ENCODE data around the gene CD7. TPM values are rescaled to one million over a fixed set of nuclear protein-coding genes. Genes with fewer than 3 reads are reported as not detected.

Gene CD7
- total RNA-seq, 3 donors from 2014 or later = 10.0 to 12.8 (median 12.3) TPM

DNA sequence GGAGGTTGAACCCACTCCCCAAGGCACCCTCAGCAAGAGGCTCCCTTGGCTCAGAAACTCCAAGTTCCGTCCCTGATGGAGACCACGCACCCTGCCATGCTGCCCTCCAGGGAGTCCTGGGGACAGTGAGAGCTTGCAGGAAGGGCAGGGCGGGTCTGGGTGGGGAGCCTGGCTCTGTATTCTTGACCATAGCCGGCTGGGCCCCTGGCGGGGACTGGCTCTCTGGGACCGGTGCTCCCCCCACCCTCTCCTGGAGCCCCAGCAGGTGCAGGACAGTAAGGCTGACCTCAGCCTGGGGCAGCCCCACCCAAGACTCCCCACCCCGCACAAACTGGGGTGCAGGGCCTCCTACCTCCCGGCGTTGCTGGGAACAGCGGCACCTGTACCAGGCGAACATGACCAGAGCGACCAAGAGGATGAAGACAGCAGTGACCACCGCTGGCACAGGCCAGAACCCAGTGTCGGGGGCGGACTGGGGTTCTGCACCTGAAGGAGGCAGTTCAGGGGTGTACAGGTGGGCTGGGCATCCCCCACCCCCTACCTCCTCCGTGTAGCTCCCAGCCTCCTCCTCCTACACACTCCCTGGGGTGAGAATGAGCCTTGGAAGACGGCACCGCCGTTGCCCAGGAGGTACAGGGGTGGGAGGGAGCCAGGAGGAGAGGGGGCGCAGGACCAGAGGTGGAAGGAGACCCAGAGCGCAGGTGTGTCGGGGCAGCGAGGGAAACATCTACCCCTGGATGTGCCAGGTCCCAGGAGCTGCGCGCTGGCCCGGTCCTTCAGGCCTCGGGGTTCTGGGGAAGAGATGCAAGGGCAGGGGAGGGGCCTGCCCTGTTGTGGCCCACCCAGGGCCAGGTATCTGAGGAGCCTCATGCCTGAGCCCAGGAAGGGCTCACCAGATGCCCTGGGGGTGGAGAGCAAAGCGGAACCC, 5.4 kb upstream of the CD7 start:
- no peaks in the 10 kb centered on the region for H3K4me1 ChIP-seq (ENCODE audit: low read depth)
- DNase-seq (no peak), ATAC-seq (no peak)
- H3K4me3 ChIP-seq = no peak overlapping the region
- intact Hi-C loops (cut with DNase I, micrococcal nuclease) = loop anchor here in 1 of 2 donors (10.0 kb wide), 1 partner anchor 88 kb away; no protein-coding TSS in a partner anchor
- no peaks in the 10 kb centered on the region for H3K9me3 ChIP-seq
- no peaks in the 10 kb centered on the region for H3K36me3 ChIP-seq (ENCODE audit: low read depth)
- TF ChIP-seq, protein P1, sequence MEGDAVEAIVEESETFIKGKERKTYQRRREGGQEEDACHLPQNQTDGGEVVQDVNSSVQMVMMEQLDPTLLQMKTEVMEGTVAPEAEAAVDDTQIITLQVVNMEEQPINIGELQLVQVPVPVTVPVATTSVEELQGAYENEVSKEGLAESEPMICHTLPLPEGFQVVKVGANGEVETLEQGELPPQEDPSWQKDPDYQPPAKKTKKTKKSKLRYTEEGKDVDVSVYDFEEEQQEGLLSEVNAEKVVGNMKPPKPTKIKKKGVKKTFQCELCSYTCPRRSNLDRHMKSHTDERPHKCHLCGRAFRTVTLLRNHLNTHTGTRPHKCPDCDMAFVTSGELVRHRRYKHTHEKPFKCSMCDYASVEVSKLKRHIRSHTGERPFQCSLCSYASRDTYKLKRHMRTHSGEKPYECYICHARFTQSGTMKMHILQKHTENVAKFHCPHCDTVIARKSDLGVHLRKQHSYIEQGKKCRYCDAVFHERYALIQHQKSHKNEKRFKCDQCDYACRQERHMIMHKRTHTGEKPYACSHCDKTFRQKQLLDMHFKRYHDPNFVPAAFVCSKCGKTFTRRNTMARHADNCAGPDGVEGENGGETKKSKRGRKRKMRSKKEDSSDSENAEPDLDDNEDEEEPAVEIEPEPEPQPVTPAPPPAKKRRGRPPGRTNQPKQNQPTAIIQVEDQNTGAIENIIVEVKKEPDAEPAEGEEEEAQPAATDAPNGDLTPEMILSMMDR (IDR thresholded peaks at IDR 0.05) = no peak

DNA sequence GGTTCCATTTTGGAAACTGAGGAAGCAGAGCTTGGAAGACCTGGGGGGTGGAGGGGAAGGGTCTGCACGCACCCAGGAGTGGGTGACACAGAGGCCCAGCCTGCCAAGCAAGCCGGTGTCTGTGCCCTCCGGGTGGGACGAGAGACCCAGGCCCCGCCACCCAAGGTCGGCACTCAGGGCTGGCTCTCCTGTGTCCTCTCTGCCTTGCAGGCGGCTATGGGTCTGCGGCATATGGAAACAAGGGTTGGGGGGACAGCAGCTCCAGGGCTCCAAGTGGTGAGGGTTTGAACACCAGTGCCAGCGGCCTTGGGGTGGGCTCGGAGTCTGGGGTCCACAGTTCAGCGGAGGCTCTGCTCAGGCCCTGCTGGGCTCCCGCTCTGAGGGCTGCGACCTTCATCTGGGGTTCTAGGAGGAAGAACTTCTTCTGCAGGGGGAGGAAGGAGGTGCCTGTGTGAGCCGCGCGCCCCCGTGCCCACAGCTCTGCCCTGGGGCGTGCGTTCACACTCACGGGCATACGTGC, 4.6 kb upstream of the CD7 start:
- Histone ChIP-seq H3K4me1 (ENCODE audit: low read depth) (no peaks in the 10 kb centered on the region), H3K36me3 (ENCODE audit: low read depth) (no peaks in the 10 kb centered on the region), H3K9me3 (no peaks in the 10 kb centered on the region), H3K4me3 (no peak overlapping the region)
- DNase-seq (no peak), ATAC-seq (no peak)
- intact Hi-C loops (cut with DNase I, micrococcal nuclease) = loop anchor here in 1 of 2 donors (10.0 kb wide), 1 partner anchor 87 kb away; no protein-coding TSS in a partner anchor
- TF ChIP-seq, protein P1 (IDR thresholded peaks at IDR 0.05) = no peak

DNA sequence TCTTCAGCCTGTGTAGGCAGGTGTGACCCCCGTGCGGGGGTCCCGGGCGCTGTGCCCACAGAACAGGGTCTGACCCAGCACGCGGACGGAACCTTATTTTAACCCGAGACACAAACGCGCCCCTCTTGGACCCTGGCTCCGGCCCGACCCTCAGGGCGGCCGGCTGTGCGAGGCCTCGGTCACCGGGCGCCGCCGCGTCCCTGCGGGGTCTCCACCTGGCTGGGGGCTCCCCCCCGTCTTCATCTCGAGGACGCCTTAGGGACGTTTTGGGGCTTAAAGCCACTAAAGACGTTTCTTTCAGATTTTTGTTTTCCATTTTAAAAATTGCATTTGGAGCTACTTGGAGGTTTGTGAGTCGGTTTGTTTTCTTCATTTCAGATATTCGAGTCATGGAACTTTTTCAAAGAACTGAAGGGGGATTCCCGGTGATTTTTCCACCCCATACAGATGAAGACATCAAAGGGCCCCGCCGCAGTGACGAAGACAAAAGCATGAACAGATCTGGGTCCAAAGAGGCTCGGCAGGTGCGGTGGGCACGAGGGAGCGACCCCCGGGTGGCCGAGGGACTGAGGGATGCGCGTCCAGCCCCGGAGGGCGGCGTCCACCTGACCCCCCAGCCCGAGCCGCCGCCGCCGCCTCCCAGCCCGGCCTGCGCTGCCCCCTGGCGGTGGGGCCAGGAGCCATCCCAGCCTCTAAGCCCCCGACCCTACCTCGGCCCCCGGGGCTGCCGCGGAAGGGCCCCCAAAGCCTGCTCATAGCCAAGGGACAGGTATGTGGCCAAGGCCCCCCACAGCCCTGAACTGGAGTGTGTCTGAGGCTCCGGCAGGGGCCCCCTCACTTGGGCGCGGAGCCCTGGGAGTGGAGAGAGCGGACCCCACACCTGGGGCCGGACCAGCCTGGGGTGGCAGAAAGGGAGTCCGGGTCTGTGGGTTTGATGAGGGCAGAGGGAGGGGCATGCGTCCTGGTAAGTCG, 3.8 kb upstream of the CD7 start:
- peak; percentile 28 for ATAC-seq
- DNase-seq = peak in 1 of 3 donors; percentile 52

DNA sequence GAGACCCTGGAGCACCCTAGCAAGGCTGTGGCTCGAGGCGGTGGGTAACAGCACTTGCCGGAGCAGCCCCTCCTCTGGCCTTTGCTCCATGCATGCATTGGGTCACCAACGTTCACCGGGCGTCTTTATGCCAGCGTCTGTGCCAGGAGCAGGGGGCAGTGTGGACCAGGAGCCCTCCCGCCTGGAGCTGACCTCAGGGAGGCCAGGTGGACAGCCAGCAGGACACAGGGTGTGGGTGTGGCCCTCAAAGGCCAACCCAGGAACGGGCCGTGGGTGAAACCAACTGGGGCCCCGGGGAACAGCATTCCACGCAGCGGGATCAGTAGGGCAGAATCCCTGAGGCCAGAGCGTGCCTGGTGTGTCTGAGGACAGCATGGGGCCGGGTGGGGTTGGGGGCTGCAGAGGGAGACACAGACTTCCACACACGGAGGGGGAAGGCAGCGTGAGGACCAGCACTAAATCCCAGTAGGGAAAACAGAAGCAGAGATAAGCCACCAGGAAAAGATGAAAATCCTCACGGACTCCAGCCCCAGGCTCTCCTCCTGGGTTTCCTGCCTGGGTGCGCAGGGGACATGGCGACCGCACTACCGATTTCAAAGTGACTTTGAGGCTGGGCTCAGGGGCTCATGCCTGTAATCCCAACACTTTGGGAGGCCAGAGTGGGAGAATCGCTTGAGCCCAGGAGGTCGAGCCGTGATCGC, 2.9 kb upstream of the CD7 start:
- TF ChIP-seq, protein P1 (IDR thresholded peaks at IDR 0.05) = no peak
- DNase-seq (no peak), ATAC-seq (peak; percentile 1)
- Histone ChIP-seq H3K4me1 (ENCODE audit: low read depth) (no peaks in the 10 kb centered on the region), H3K9me3 (no peaks in the 10 kb centered on the region), H3K4me3 (no peak overlapping the region), H3K36me3 (ENCODE audit: low read depth) (no peaks in the 10 kb centered on the region)
- intact Hi-C loops (cut with DNase I, micrococcal nuclease) = loop anchor here in 1 of 2 donors (10.0 kb wide), 1 partner anchor 85 kb away; no protein-coding TSS in a partner anchor

More for the DNA sequence above, 3.8 kb upstream of the CD7 start:
- H3K36me3 ChIP-seq (ENCODE audit: low read depth) = no peaks in the 10 kb centered on the region
- TF ChIP-seq, protein P1 (IDR thresholded peaks at IDR 0.05) = peak; percentile 79
- no peaks in the 10 kb centered on the region for H3K4me1 ChIP-seq (ENCODE audit: low read depth)
- H3K4me3 ChIP-seq = no peak overlapping the region
- no peaks in the 10 kb centered on the region for H3K9me3 ChIP-seq
- intact Hi-C loops (cut with DNase I, micrococcal nuclease) = loop anchor here in 1 of 2 donors (10.0 kb wide), 1 partner anchor 86 kb away; no protein-coding TSS in a partner anchor

All from mucosa of descending colon (tissue), 3 donors.